OCI-LY7 (cell line): ENCODE data around the gene ECM2.

ENCODE experiments used
- EZH2phosphoT487 ChIP-seq: fragments of 200-600 bp; sonication (generic); IDR thresholded peaks from 2 replicates; pipeline ENCODE4 v1.6.1; 2018; ENCODE audit warnings: low read depth, borderline replicate concordance, mild to moderate bottlenecking, mixed run types, antibody characterized with exemption, low read length, moderate library complexity, mixed read lengths
- TF ChIP-seq, protein P1 (sequence below): fragments of 200-600 bp; sonication (generic); conservative IDR thresholded peaks from 2 replicates; pipeline ENCODE4 v1.5.1; 2014; ENCODE audit warnings: mild to moderate bottlenecking, antibody characterized with exemption, low read length, moderate library complexity, mixed read lengths

DNA sequence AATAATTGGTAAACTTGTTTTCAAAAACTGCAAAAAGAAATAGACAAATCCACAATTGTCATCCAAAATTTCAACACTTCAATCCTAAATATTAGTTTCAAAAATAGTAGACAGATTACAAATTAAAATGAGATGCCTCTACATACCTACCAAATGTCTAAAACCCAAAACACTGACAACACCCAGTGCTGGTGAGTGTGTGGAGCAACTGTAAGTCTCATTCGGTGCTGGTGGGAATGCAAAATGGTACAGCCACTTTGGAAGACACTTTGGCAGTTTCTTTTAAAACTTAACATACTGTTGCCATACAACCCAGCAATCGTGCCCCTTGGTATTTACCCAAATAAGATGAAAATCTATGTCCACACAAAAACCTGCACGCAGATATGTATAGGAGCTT is 6.7 kb downstream of the ECM2 start:
- no peak for TF ChIP-seq EZH2phosphoT487
- TF ChIP-seq, protein P1, sequence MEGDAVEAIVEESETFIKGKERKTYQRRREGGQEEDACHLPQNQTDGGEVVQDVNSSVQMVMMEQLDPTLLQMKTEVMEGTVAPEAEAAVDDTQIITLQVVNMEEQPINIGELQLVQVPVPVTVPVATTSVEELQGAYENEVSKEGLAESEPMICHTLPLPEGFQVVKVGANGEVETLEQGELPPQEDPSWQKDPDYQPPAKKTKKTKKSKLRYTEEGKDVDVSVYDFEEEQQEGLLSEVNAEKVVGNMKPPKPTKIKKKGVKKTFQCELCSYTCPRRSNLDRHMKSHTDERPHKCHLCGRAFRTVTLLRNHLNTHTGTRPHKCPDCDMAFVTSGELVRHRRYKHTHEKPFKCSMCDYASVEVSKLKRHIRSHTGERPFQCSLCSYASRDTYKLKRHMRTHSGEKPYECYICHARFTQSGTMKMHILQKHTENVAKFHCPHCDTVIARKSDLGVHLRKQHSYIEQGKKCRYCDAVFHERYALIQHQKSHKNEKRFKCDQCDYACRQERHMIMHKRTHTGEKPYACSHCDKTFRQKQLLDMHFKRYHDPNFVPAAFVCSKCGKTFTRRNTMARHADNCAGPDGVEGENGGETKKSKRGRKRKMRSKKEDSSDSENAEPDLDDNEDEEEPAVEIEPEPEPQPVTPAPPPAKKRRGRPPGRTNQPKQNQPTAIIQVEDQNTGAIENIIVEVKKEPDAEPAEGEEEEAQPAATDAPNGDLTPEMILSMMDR = no peak
